ENCODE measurements around the gene GID8. TPM values are rescaled to one million over a fixed set of nuclear protein-coding genes. Genes with fewer than 3 reads are reported as not detected.

The GID8 gene
- total and polyA plus RNA-seq, 2 donors (not counting 1 experiment from before 2014, with no cell fraction given) = 12.4 to 47.4 TPM

DNA sequence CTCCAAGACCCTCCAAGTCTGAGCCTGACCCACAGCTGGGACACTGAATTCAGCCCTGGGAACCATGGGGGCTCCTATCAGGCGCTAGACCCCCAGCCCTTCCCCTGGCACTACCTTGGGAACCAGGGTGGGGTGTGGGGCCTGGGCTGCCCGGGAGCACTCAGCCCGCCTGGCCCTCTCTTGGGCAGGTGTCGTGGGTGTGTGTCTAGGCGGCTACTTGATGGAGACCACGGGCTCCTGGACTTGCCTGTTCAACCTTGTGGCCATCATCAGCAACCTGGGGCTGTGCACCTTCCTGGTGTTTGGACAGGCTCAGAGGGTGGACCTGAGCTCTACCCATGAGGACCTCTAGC is 29.2 kb downstream of the GID8 start:
- Mint-ChIP-seq H3K27ac (no peak overlapping the region), H3K4me3 (no peak overlapping the region), H3K4me1 (peaks cover 9% of the 10 kb centered on the region), H3K27me3 (peaks cover 10% of the 10 kb centered on the region), H3K9me3 (ENCODE audit: insufficient read depth) (no peaks in the 10 kb centered on the region)
- Histone ChIP-seq H3K4me2 (replicated peaks; ENCODE audit: low read depth, low read length, poor library complexity, severe bottlenecking) (no peak overlapping the region), H4K20me1 (ENCODE audit: control insufficient read depth, insufficient read depth, low read length, poor library complexity, severe bottlenecking) (peaks cover 9% of the 10 kb centered on the region), H3K27me3 (replicated peaks in 1 of 4; ENCODE audit: control extremely low read depth in 1 of 4, control insufficient read depth in 3 of 4, insufficient read depth in 4 of 4, low read length in 3 of 4) (peaks cover 0 to 16% (median 4%) of the 10 kb centered on the region in 4 experiments), H3K27ac (ENCODE audit: low read length in 2 of 2) (no peak overlapping the region), H3K36me3 (replicated peaks in 1 of 2; ENCODE audit: control extremely low read depth in 1 of 2, control insufficient read depth in 1 of 2, extremely low read depth in 1 of 2, insufficient read depth in 2 of 2, low read length in 1 of 2) (peaks cover 0 to 31% of the 10 kb centered on the region in 2 experiments), H3K4me3 (ENCODE audit: control extremely low read depth in 1 of 5, extremely low read depth in 1 of 5, insufficient read depth in 1 of 5, low read depth in 2 of 5, low read length in 4 of 5) (no peak overlapping the region), H3K4me1 (ENCODE audit: control insufficient read depth in 2 of 2, insufficient read depth in 2 of 2, low read length in 2 of 2) (peaks cover 0 to 1% of the 10 kb centered on the region in 2 donors), H2AFZ (ENCODE audit: insufficient read depth, low read depth, low read length, poor library complexity, severe bottlenecking) (no peak overlapping the region), H3K9ac (ENCODE audit: low read length) (no peak overlapping the region), H3K79me2 (ENCODE audit: control insufficient read depth, insufficient read depth, low read length) (peaks cover under 1% of the 10 kb centered on the region), H3K9me3 (ENCODE audit: control extremely low read depth in 1 of 3, control insufficient read depth in 2 of 3, insufficient read depth in 1 of 3, low read length in 2 of 3) (no peaks in the 10 kb centered on the region)
- 100% methylated on average over 6 of the region's 6 CpGs for WGBS (ENCODE audit: insufficient coverage)
- intact Hi-C loops (cut with micrococcal nuclease) = no loop called here
- ChIA-PET CTCF (no interaction called here), POLR2A (interaction anchor here (0.6 kb wide), 1 partner anchor 208 kb away, joined by 3 read pairs; no protein-coding TSS in a partner anchor)
- TF ChIP-seq EZH2 (IDR thresholded peaks at IDR 0.05; ENCODE audit: borderline replicate concordance, insufficient read depth, low read depth, low read length, poor library complexity, severe bottlenecking) = no peak
- TF ChIP-seq, protein P1, sequence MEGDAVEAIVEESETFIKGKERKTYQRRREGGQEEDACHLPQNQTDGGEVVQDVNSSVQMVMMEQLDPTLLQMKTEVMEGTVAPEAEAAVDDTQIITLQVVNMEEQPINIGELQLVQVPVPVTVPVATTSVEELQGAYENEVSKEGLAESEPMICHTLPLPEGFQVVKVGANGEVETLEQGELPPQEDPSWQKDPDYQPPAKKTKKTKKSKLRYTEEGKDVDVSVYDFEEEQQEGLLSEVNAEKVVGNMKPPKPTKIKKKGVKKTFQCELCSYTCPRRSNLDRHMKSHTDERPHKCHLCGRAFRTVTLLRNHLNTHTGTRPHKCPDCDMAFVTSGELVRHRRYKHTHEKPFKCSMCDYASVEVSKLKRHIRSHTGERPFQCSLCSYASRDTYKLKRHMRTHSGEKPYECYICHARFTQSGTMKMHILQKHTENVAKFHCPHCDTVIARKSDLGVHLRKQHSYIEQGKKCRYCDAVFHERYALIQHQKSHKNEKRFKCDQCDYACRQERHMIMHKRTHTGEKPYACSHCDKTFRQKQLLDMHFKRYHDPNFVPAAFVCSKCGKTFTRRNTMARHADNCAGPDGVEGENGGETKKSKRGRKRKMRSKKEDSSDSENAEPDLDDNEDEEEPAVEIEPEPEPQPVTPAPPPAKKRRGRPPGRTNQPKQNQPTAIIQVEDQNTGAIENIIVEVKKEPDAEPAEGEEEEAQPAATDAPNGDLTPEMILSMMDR (IDR thresholded peaks at IDR 0.05) = no peak
- DNase-seq = no peak
- ATAC-seq (ENCODE audit: low read depth) = no peak

DNA sequence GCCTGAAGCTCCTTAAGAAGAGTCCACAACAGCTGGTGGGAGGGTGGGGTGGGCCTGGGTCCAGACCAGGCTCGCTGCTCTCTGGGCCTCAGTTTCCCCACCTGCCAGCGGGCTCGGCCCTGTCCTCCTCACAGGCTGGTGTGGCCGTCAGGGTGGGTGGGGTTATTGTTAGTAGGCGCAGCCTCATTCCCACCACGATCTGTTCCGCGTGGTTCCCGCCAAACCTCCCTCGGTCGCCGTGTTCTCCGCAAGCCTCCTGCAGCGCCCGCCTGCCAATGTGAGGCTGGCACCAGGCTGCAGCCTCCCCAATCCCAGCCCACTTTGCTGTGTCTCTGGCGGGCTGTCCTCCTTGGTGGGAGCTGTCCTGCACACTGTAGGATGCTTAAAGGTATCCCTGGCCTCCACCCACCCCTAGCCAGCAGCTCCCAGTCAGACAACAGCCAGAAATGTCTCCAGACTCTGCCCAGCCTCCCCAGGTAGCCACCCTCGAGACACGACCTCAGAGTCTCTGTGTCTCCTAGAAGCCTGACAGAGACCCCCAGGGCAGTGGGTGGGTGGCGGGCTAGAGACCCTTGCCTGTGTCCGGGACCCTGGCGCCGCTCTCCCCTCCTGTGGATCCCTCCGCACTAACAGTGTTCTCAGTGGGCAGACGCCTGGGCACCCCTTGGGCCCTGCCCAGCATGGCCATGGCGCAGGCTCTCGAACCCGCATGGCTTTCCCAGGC is 29.8 kb downstream of the GID8 start:
- H3K9me3 Mint-ChIP-seq (ENCODE audit: insufficient read depth) = no peaks in the 10 kb centered on the region
- Histone ChIP-seq H3K4me2 (replicated peaks; ENCODE audit: low read depth, low read length, poor library complexity, severe bottlenecking) (no peak overlapping the region), H3K4me3 (ENCODE audit: control extremely low read depth in 1 of 5, extremely low read depth in 1 of 5, insufficient read depth in 1 of 5, low read depth in 2 of 5, low read length in 4 of 5) (no peak overlapping the region), H4K20me1 (ENCODE audit: control insufficient read depth, insufficient read depth, low read length, poor library complexity, severe bottlenecking) (peaks cover 9% of the 10 kb centered on the region), H3K9me3 (ENCODE audit: control extremely low read depth in 1 of 3, control insufficient read depth in 2 of 3, insufficient read depth in 1 of 3, low read length in 2 of 3) (no peaks in the 10 kb centered on the region), H3K27ac (ENCODE audit: low read length in 2 of 2) (no peak overlapping the region), H3K4me1 (ENCODE audit: control insufficient read depth in 2 of 2, insufficient read depth in 2 of 2, low read length in 2 of 2) (peaks cover 4 to 8% of the 10 kb centered on the region in 2 donors), H3K36me3 (replicated peaks in 1 of 2; ENCODE audit: control extremely low read depth in 1 of 2, control insufficient read depth in 1 of 2, extremely low read depth in 1 of 2, insufficient read depth in 2 of 2, low read length in 1 of 2) (peaks cover 0 to 27% of the 10 kb centered on the region in 2 experiments), H3K27me3 (replicated peaks in 1 of 4; ENCODE audit: control extremely low read depth in 1 of 4, control insufficient read depth in 3 of 4, insufficient read depth in 4 of 4, low read length in 3 of 4) (peaks cover 0 to 21% (median 6%) of the 10 kb centered on the region in 4 experiments), H2AFZ (ENCODE audit: insufficient read depth, low read depth, low read length, poor library complexity, severe bottlenecking) (no peak overlapping the region), H3K79me2 (ENCODE audit: control insufficient read depth, insufficient read depth, low read length) (no peaks in the 10 kb centered on the region), H3K9ac (ENCODE audit: low read length) (no peak overlapping the region)
- ATAC-seq (ENCODE audit: low read depth) (no peak), DNase-seq (no peak)
- intact Hi-C loops (cut with micrococcal nuclease) = no loop called here
- H3K4me1 Mint-ChIP-seq = peaks cover 16% of the 10 kb centered on the region
- WGBS (ENCODE audit: insufficient coverage) = 94% methylated on average over 23 of the region's 27 CpGs
- no peak overlapping the region for H3K4me3 Mint-ChIP-seq
- ChIA-PET CTCF (interaction anchor here (1.0 to 3.9 kb wide), 2 partner anchors 13 to 41 kb away, joined by 3 to 36 read pairs; no protein-coding TSS in a partner anchor), POLR2A (no interaction called here)
- TF ChIP-seq, protein P1 (IDR thresholded peaks at IDR 0.05) = no peak
- no peak for TF ChIP-seq EZH2 (IDR thresholded peaks at IDR 0.05; ENCODE audit: borderline replicate concordance, insufficient read depth, low read depth, low read length, poor library complexity, severe bottlenecking)
- H3K27ac Mint-ChIP-seq = no peak overlapping the region
- peaks cover 14% of the 10 kb centered on the region for H3K27me3 Mint-ChIP-seq
